Lung (tissue), 12 donors: ENCODE measurements around the gene TRIOBP. TPM values are rescaled to one million over a fixed set of nuclear protein-coding genes. Genes with fewer than 3 reads are reported as not detected.
A peak's percentile ranks its signal among the peaks of the same experiment; 100 is the strongest.

Source experiments
- ATAC-seq: fragments of 200-7000 bp; cut with Tn5 transposase; one replicate; pipeline ENCODE4 v1.9.1; 2020; ENCODE audit warnings: moderate number of reproducible peaks; ENCODE audit not compliant: insufficient read depth, low FRiP score
- DNase-seq, 3 donors: peaks; one replicate each; pipeline ENCODE4 v3.0.0-alpha.2; 2013 to 2017
- H3K27ac ChIP-seq, 2 donors: one replicate each; pipeline ENCODE4 v1.5.1; 2013; ENCODE audit warnings: mild to moderate bottlenecking in 2 of 2, moderate library complexity in 2 of 2, control low read depth in 1 of 2, inconsistent platforms in 1 of 2, low read depth in 1 of 2, low read length in 1 of 2
- H3K27me3 ChIP-seq, 3 donors: one replicate each; pipeline ENCODE4 v1.5.1; 2013; ENCODE audit warnings: low read length in 2 of 3; ENCODE audit not compliant: control insufficient read depth in 3 of 3, insufficient read depth in 3 of 3
- H3K36me3 ChIP-seq, 4 donors: one replicate each; pipeline ENCODE4 v1.5.1; 2013; ENCODE audit warnings: low read length in 4 of 4, mild to moderate bottlenecking in 1 of 4, moderate library complexity in 1 of 4; ENCODE audit not compliant: control insufficient read depth in 4 of 4, insufficient read depth in 4 of 4
- H3K4me1 ChIP-seq, 5 donors: one replicate each; pipeline ENCODE4 v1.5.1; 2013; ENCODE audit warnings: low read length in 5 of 5, mild to moderate bottlenecking in 2 of 5, moderate library complexity in 1 of 5; ENCODE audit not compliant: control insufficient read depth in 5 of 5, insufficient read depth in 5 of 5
- H3K4me3 ChIP-seq: one replicate; pipeline ENCODE4 v1.5.1; 2013; ENCODE audit warnings: mild to moderate bottlenecking, control low read depth, moderate library complexity
- H3K9ac ChIP-seq, 2 donors: one replicate each; pipeline ENCODE4 v1.5.1; 2013; ENCODE audit warnings: low read length in 2 of 2, control low read depth in 1 of 2; ENCODE audit not compliant: insufficient read depth in 1 of 2
- H3K9me3 ChIP-seq, 4 donors: one replicate each; pipeline ENCODE4 v1.5.1; 2013; ENCODE audit warnings: low read length in 3 of 4, mild to moderate bottlenecking in 1 of 4, moderate library complexity in 1 of 4; ENCODE audit not compliant: control insufficient read depth in 4 of 4, insufficient read depth in 3 of 4
- WGBS, 2 donors: extraction: QIAGEN DNeasy Blood & Tissue Kit; methylation state at CpG; one replicate each; pipeline ENCODE4 v1.1.7; 2013; 5-methylcytosine and 5-hydroxymethylcytosine counted together
- polyA plus RNA-seq, 2 donors: library from polyadenylated mRNA; stranded (reverse); fragments of 200-250 nt; gene quantifications; one replicate each; pipeline ENCODE4 v1.2.1, GENCODE V29; 2013
- total RNA-seq, 2 donors: library from RNA; depleted of rRNA in 1 of 2; stranded (reverse); fragments of >200 nt in 1 of 2; gene quantifications; one replicate each; pipeline ENCODE4 v1.2.1, GENCODE V29; 2014 to 2021
- TF ChIP-seq, protein P1 (sequence below): IDR thresholded peaks from 2 replicates; pipeline ENCODE4 v1.5.1; 2012; ENCODE audit warnings: mild to moderate bottlenecking; ENCODE audit errors: control extremely low read depth, extremely low read depth
- donor health status: control.
- donor health status: control.
- donor health status: Bipolar disorder and iron deficiency.
- donor health status: healthy.
- donor health status: DM: yes; HTN: yes; CAD: no.

The TRIOBP gene
- total and polyA plus RNA-seq, 4 donors = 37.1 to 105 (median 85.0) TPM

DNA sequence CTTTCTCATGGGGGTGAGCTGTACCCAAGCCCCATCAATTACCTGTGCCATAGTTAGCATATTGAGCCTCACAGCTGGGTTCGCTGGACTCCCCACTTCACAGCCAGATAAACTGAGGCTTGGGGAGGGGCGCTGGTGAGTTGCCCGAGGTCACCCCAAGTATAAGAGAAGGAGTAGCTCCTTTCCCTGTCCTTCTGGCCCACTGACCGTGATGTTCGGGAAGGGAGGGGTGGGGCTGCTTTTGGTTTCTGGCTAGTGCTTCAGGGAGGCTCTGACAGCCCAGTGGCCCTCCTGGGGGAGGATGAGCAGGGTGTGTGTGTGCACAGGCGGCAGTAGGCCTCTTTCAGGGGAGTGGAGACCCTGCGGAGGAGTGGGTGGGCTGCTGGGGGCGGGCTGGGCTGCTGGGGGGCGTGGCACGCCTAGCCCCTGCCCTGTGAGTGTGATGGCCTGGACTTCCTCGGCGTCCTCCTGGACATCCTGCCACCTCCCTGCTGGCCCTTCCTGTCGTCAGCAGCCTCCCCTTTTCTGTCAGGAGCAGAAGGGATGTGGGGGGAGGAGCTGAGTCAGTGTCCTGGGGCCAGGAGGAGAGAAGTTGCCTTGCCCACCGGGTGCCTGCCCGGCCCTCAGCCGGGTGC, 50.3 kb downstream of the TRIOBP start:
- 13 to 23% methylated on average over 16 of the region's 16 CpGs for WGBS, 2 donors
- Histone ChIP-seq H3K9me3 (no peaks in the 10 kb centered on the region), H3K27ac (peak overlapping the region; percentile 98 to 99), H3K4me3 (peak overlapping the region; percentile 95), H3K9ac (peak overlapping the region; percentile 61 to 70), H3K27me3 (no peaks in the 10 kb centered on the region), H3K36me3 (peaks cover 0 to 5% (median 0%) of the 10 kb centered on the region in 4 donors), H3K4me1 (peaks cover 17 to 42% (median 31%) of the 10 kb centered on the region in 5 donors)
- TF ChIP-seq, protein P1, sequence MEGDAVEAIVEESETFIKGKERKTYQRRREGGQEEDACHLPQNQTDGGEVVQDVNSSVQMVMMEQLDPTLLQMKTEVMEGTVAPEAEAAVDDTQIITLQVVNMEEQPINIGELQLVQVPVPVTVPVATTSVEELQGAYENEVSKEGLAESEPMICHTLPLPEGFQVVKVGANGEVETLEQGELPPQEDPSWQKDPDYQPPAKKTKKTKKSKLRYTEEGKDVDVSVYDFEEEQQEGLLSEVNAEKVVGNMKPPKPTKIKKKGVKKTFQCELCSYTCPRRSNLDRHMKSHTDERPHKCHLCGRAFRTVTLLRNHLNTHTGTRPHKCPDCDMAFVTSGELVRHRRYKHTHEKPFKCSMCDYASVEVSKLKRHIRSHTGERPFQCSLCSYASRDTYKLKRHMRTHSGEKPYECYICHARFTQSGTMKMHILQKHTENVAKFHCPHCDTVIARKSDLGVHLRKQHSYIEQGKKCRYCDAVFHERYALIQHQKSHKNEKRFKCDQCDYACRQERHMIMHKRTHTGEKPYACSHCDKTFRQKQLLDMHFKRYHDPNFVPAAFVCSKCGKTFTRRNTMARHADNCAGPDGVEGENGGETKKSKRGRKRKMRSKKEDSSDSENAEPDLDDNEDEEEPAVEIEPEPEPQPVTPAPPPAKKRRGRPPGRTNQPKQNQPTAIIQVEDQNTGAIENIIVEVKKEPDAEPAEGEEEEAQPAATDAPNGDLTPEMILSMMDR = no peak
- DNase-seq (peak; percentile 36 to 63 (median 45)), ATAC-seq (peak; percentile 11)

DNA sequence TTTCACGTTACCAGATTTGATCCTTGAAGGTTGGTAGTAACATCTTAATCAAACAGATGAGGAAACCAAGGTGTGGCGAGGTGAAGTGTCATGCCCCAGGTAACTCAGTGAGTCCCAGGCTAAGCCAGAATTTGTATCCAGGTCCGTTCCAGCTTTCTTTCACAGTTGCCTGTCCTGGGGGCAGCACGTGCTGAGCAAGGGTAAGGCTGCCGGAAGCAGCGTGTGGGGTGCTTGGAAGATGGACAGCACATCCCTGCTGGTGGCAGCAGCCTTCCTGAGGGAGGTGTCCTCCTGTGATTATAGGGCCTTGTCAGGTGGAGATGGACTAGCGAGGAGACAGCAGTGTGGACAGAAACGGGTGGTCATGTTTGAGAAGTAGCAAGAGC, 50.9 kb downstream of the TRIOBP start:
- ATAC-seq = no peak
- TF ChIP-seq, protein P1 = no peak
- H3K9ac ChIP-seq = peak overlapping the region in 1 of 2 donors; percentile 40
- H3K9me3 ChIP-seq = no peaks in the 10 kb centered on the region
- H3K4me1 ChIP-seq = peaks cover 17 to 47% (median 31%) of the 10 kb centered on the region in 5 donors
- no peaks in the 10 kb centered on the region for H3K27me3 ChIP-seq
- peaks cover 0 to 5% (median under 1%) of the 10 kb centered on the region in 4 donors for H3K36me3 ChIP-seq
- H3K4me3 ChIP-seq = peak overlapping the region; percentile 27
- WGBS, 2 donors = 47 to 64% methylated on average over 8 of the region's 8 CpGs
- peak overlapping the region; percentile 98 to 99 for H3K27ac ChIP-seq
- DNase-seq = no peak

DNA sequence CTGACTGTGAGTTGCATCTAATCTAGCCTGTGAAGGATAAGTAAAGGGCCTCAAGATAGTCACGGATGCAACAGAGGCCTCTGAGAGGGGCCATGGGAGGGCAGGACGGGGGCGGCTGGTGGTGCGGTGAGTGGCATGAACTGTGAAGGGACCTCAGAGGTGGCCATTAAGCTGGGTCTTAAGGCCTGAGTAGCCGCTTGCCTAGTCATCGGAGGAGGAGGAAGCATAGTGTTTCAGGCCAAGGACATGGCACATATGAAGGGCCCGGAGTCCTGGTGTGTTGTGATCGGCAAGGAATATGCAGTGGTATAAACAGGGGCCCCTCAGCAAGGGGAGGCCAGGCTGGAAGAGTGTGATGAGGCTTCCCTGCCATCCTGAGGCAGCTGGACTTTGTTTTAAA, 51.8 kb downstream of the TRIOBP start:
- Histone ChIP-seq H3K4me3 (no peak overlapping the region), H3K27me3 (no peaks in the 10 kb centered on the region), H3K36me3 (peaks cover 0 to 5% (median 2%) of the 10 kb centered on the region in 4 donors), H3K4me1 (peaks cover 17 to 49% (median 33%) of the 10 kb centered on the region in 5 donors), H3K9me3 (no peaks in the 10 kb centered on the region), H3K27ac (peak overlapping the region; percentile 87 to 99), H3K9ac (no peak overlapping the region)
- TF ChIP-seq, protein P1 = no peak
- WGBS, 2 donors = 67 to 76% methylated on average over 8 of the region's 8 CpGs
- ATAC-seq = no peak
- no peak for DNase-seq
